Measurements from ENCODE around the gene NOSTRIN. TPM values are rescaled to one million over a fixed set of nuclear protein-coding genes. Genes with fewer than 3 reads are reported as not detected.

Gene NOSTRIN
- total RNA-seq, 2 donors from 2014 or later, result 14.9 to 56.1 TPM

- Histone ChIP-seq H3K4me1 (replicated peaks) (no peaks in the 10 kb centered on the region), H3K36me3 (no peaks in the 10 kb centered on the region), H3K4me3 (no peak overlapping the region), H3K27ac (no peak overlapping the region), H3K27me3 (replicated peaks; ENCODE audit: insufficient read depth) (no peaks in the 10 kb centered on the region), H3K9me3 (no peaks in the 10 kb centered on the region)
- intact Hi-C loops (cut with DNase I), result no loop called here
- DNase-seq (ENCODE audit: low spot score), result no peak
- TF ChIP-seq POLR2A (IDR thresholded peaks at IDR 0.05) (no peak), POLR2AphosphoS5 (IDR thresholded peaks at IDR 0.05) (no peak), CTCF (IDR thresholded peaks at IDR 0.05) (no peak)
Measured at GRCh38 chr2:168825126-168825525, 22.7 kb downstream of the NOSTRIN start.

- H3K36me3 ChIP-seq, result no peaks in the 10 kb centered on the region
- H3K4me3 ChIP-seq, result no peak overlapping the region
- no peaks in the 10 kb centered on the region for H3K27me3 ChIP-seq (replicated peaks; ENCODE audit: insufficient read depth)
- TF ChIP-seq POLR2AphosphoS5 (IDR thresholded peaks at IDR 0.05) (no peak), CTCF (IDR thresholded peaks at IDR 0.05) (no peak), POLR2A (IDR thresholded peaks at IDR 0.05) (no peak)
- no peaks in the 10 kb centered on the region for H3K4me1 ChIP-seq (replicated peaks)
- DNase-seq (ENCODE audit: low spot score), result no peak
- H3K9me3 ChIP-seq, result no peaks in the 10 kb centered on the region
- intact Hi-C loops (cut with DNase I), result no loop called here
- H3K27ac ChIP-seq, result no peak overlapping the region
Measured at GRCh38 chr2:168830958-168831357, 28.5 kb downstream of the NOSTRIN start.

- intact Hi-C loops (cut with DNase I), result no loop called here
- H3K27ac ChIP-seq, result no peak overlapping the region
- H3K4me3 ChIP-seq, result no peak overlapping the region
- H3K27me3 ChIP-seq (replicated peaks; ENCODE audit: insufficient read depth), result no peaks in the 10 kb centered on the region
- H3K9me3 ChIP-seq, result no peaks in the 10 kb centered on the region
- DNase-seq (ENCODE audit: low spot score), result no peak
- TF ChIP-seq CTCF (IDR thresholded peaks at IDR 0.05) (no peak), POLR2A (IDR thresholded peaks at IDR 0.05) (no peak), POLR2AphosphoS5 (IDR thresholded peaks at IDR 0.05) (no peak)
- no peaks in the 10 kb centered on the region for H3K36me3 ChIP-seq
- no peaks in the 10 kb centered on the region for H3K4me1 ChIP-seq (replicated peaks)
Measured at GRCh38 chr2:168831662-168832061, 29.2 kb downstream of the NOSTRIN start.

- Histone ChIP-seq H3K4me3 (no peak overlapping the region), H3K27ac (no peak overlapping the region), H3K36me3 (no peaks in the 10 kb centered on the region), H3K4me1 (replicated peaks) (no peaks in the 10 kb centered on the region), H3K27me3 (replicated peaks; ENCODE audit: insufficient read depth) (no peaks in the 10 kb centered on the region), H3K9me3 (no peaks in the 10 kb centered on the region)
- intact Hi-C loops (cut with DNase I), result no loop called here
- no peak for DNase-seq (ENCODE audit: low spot score)
- WGBS, result 87% methylated on average over 2 of the region's 2 CpGs
- TF ChIP-seq CTCF (IDR thresholded peaks at IDR 0.05) (no peak), POLR2A (IDR thresholded peaks at IDR 0.05) (no peak), POLR2AphosphoS5 (IDR thresholded peaks at IDR 0.05) (no peak)
Measured at GRCh38 chr2:168835969-168836368, 33.5 kb downstream of the NOSTRIN start.

- Histone ChIP-seq H3K9me3 (no peaks in the 10 kb centered on the region), H3K4me1 (replicated peaks) (no peaks in the 10 kb centered on the region), H3K4me3 (no peak overlapping the region), H3K27me3 (replicated peaks; ENCODE audit: insufficient read depth) (no peaks in the 10 kb centered on the region), H3K36me3 (no peaks in the 10 kb centered on the region), H3K27ac (no peak overlapping the region)
- 27% methylated on average over 2 of the region's 2 CpGs for WGBS
- intact Hi-C loops (cut with DNase I), result no loop called here
- TF ChIP-seq POLR2A (IDR thresholded peaks at IDR 0.05) (no peak), POLR2AphosphoS5 (IDR thresholded peaks at IDR 0.05) (no peak), CTCF (IDR thresholded peaks at IDR 0.05) (no peak)
- DNase-seq (ENCODE audit: low spot score), result no peak
Measured at GRCh38 chr2:168841445-168841844, 39.0 kb downstream of the NOSTRIN start.

All from prostate gland (tissue), 2 donors.